HG03039 (cell line): ENCODE measurements around the gene GPR15.

Source experiments
- ATAC-seq: cut with Tn5 transposase; IDR thresholded peaks from one replicate; pipeline ENCODE4 v1.9.1; 2021; ENCODE audit warnings: mild to moderate bottlenecking, moderate library complexity; ENCODE audit not compliant: unreplicated experiment

Gene GPR15

DNA sequence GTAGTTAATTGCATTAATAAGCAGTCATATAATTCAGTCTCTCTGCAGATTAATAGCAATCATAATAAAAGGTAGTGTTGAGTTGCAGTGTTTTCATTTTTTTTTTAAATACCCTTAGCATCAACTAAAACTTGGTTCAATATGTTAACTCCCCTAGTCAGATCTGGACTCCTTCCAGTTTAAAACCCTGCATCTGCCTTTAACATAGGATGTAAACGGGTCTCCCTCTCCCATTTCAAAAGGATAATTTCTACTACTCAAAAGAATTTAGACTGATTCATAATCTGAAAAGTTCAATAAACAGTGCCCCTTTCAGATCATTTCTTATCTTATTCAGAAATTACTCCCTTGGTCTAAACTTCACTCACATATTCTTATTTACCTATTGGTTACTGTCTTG lies 50.3 kb downstream of the GPR15 start:
- ATAC-seq: no peak

DNA sequence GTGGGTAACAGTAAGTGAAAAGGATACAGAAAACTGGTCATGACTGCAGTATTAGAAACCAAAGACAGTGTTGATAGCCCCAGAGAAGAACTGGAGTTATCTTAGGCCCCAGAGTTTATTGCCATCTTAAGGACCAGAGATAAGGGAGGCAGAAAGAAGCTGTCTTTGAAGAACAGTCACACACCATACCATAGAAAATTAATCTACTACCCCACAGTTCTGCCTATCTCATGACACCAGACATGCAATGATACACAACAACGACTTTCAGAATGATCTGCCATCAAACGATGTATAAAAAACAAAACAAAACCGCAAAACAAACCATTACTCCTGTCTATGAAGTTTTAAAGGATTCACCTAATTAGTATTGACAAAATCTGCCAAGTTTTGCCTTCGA lies 52.0 kb downstream of the GPR15 start:
- no peak for ATAC-seq
